CD14-positive monocyte (primary cell): Measurements from ENCODE around the gene NPIPB9. TPM values are rescaled to one million over a fixed set of nuclear protein-coding genes. Genes with fewer than 3 reads are reported as not detected.
"Not testable (repeated sequence)": the region's sequence is repeated elsewhere in the genome, so short reads cannot be mapped to it uniquely, and the experiment has no call there.

Source experiments
- DNase-seq, 3 donors: peaks; one replicate each; pipeline ENCODE4 v3.0.0-alpha.2; 2011 to 2022
- H2AFZ ChIP-seq: 2 replicates; pipeline ENCODE4 v1.6.0; 2012; ENCODE audit warnings: mild to moderate bottlenecking, low read depth, low read length, inconsistent platforms; ENCODE audit not compliant: insufficient read depth, poor library complexity, severe bottlenecking
- H3K27ac ChIP-seq, 2 donors: 1 replicate in 1 of 2; 2 replicates in 1 of 2; pipeline ENCODE4 v1.5.1; 2012 to 2013; ENCODE audit warnings: low read length in 2 of 2, control low read depth in 1 of 2, inconsistent platforms in 1 of 2, low read depth in 1 of 2, mild to moderate bottlenecking in 1 of 2
- H3K27me3 ChIP-seq, 2 donors: one replicate each; pipeline versions ENCODE4 v1.6.0 to v1.6.1; 2011 to 2013; ENCODE audit warnings: low read length in 2 of 2; ENCODE audit not compliant: control insufficient read depth in 2 of 2, insufficient read depth in 2 of 2
- H3K36me3 ChIP-seq, 2 donors: replicated peaks in 1 of 2; 1 replicate in 1 of 2; 2 replicates in 1 of 2; pipeline versions ENCODE4 v1.5.1 to v1.6.1; 2012 to 2013; ENCODE audit warnings: low read length in 2 of 2, control low read depth in 1 of 2, inconsistent platforms in 1 of 2, mild to moderate bottlenecking in 1 of 2; ENCODE audit not compliant: insufficient read depth in 2 of 2, control insufficient read depth in 1 of 2
- H3K4me1 ChIP-seq, 2 donors: 1 replicate in 1 of 2; 2 replicates in 1 of 2; pipeline versions ENCODE4 v1.5.1 to v1.6.1; 2012 to 2013; ENCODE audit warnings: low read length in 2 of 2, control low read depth in 1 of 2, inconsistent platforms in 1 of 2, mild to moderate bottlenecking in 1 of 2, moderate library complexity in 1 of 2; ENCODE audit not compliant: insufficient read depth in 2 of 2, control insufficient read depth in 1 of 2
- H3K4me2 ChIP-seq: replicated peaks from 2 replicates; pipeline ENCODE3; 2012; ENCODE audit warnings: low read length, moderate library complexity, mild to moderate bottlenecking; ENCODE audit not compliant: poor library complexity, severe bottlenecking; ENCODE audit errors: extremely low read depth
- H3K4me3 ChIP-seq, 3 experiments: fragments of 200-600 bp in 1 of 3; sonication (generic) in 1 of 3; replicated peaks in 1 of 3; 1 replicate in 2 of 3; 2 replicates in 1 of 3; pipeline ENCODE4 v1.5.1; 2011 to 2013; ENCODE audit warnings: low read length in 3 of 3, mild to moderate bottlenecking in 3 of 3, control low read depth in 2 of 3, low read depth in 2 of 3, inconsistent platforms in 1 of 3, moderate library complexity in 1 of 3
- H3K79me2 ChIP-seq: 2 replicates; pipeline ENCODE4 v1.6.0; 2012; ENCODE audit warnings: mild to moderate bottlenecking, control low read depth, inconsistent platforms, low read length, moderate library complexity; ENCODE audit not compliant: insufficient read depth
- H3K9ac ChIP-seq: 2 replicates; pipeline ENCODE4 v1.6.0; 2017; ENCODE audit warnings: low read length, mild to moderate bottlenecking; ENCODE audit not compliant: insufficient read depth, poor library complexity, severe bottlenecking
- H3K9me3 ChIP-seq, 2 donors: replicated peaks in 1 of 2; 1 replicate in 1 of 2; 2 replicates in 1 of 2; pipeline versions ENCODE4 v1.5.1 to v1.6.1; 2012 to 2013; ENCODE audit warnings: low read length in 2 of 2, control low read depth in 1 of 2; ENCODE audit not compliant: control insufficient read depth in 1 of 2, insufficient read depth in 1 of 2
- H4K20me1 ChIP-seq: 2 replicates; pipeline ENCODE4 v1.6.0; 2012; ENCODE audit warnings: mild to moderate bottlenecking, low read length, control low read depth, moderate library complexity; ENCODE audit not compliant: insufficient read depth
- H3K27ac Mint-ChIP-seq, 7 donors: one replicate each; pipeline ENCODE4 v1.8.0; 2020; ENCODE audit warnings: mild to moderate bottlenecking in 7 of 7, mixed read lengths in 7 of 7, moderate library complexity in 6 of 7, inconsistent platforms in 2 of 7
- H3K27me3 Mint-ChIP-seq, 3 donors: one replicate each; pipeline ENCODE4 v1.8.0; 2021 to 2022; ENCODE audit warnings: low read depth in 3 of 3, mild to moderate bottlenecking in 3 of 3, mixed read lengths in 3 of 3, moderate library complexity in 3 of 3, inconsistent platforms in 1 of 3
- H3K36me3 Mint-ChIP-seq, 2 donors: one replicate each; pipeline ENCODE4 v1.8.0; 2020; ENCODE audit warnings: mixed read lengths in 2 of 2, inconsistent platforms in 1 of 2, mild to moderate bottlenecking in 1 of 2
- H3K4me1 Mint-ChIP-seq: one replicate; pipeline ENCODE4 v1.8.0; 2020; ENCODE audit warnings: mild to moderate bottlenecking, mixed read lengths
- H3K4me3 Mint-ChIP-seq, 2 donors: one replicate each; pipeline ENCODE4 v1.8.0; 2020; ENCODE audit warnings: mild to moderate bottlenecking in 2 of 2, mixed read lengths in 2 of 2, moderate library complexity in 1 of 2
- H3K9me3 Mint-ChIP-seq, 7 donors: one replicate each; pipeline ENCODE4 v1.8.0; 2020 to 2022; ENCODE audit warnings: mixed read lengths in 7 of 7, mild to moderate bottlenecking in 6 of 7, moderate library complexity in 6 of 7, inconsistent platforms in 2 of 7
- WGBS: methylation state at CpG from one replicate; pipeline ENCODE4 v1.1.5; 2013; ENCODE audit warnings: missing lambda C conversion rate; ENCODE audit not compliant: insufficient coverage; 5-methylcytosine and 5-hydroxymethylcytosine counted together
- intact Hi-C, 2 donors: fragments of 100-400 bp; cut with micrococcal nuclease; formaldehyde crosslinking; loops; one replicate each; pipeline versions ENCODE4 v1.15.0 to v1.15.1; 2023
- polyA minus RNA-seq: library from RNA; depleted of rRNA, polyadenylated mRNA; stranded (reverse); fragments of >200 nt; gene quantifications from 2 replicates; pipeline ENCODE4 v1.2.3, GENCODE V29; 2012
- polyA plus RNA-seq, 3 donors: library from polyadenylated mRNA; depleted of rRNA in 1 of 3; unstranded in 2 of 3; stranded (reverse) in 1 of 3; fragments of 300-500 nt in 2 of 3; fragments of >200 nt in 1 of 3; fragmentation: Illumina TruSeq in 2 of 3; gene quantifications; 1 replicate in 2 of 3; 2 replicates in 1 of 3; pipeline ENCODE4 v1.2.3, GENCODE V29; 2012 to 2021
- total RNA-seq, 12 experiments: library from RNA in 1 of 12; stranded (reverse) in 1 of 12; fragments of 120-200 nt in 1 of 12; gene quantifications; one replicate each; pipeline ENCODE4 v1.2.4 and lab custom pipeline; 2013 to 2026; ENCODE audit warnings: mixed read lengths in 6 of 12, inconsistent platforms in 1 of 12

Gene NPIPB9
- 1.0 TPM for total RNA-seq (2013)
- polyA plus RNA-seq = 1 to 10 TPM in 1 of 3 donors, not detected in 2; 1.4 TPM
- 3.0 TPM in 1 of 2 replicates, not detected in the other for polyA minus RNA-seq
- 0 to 0.17 (median 0.07) reads per million in 11 experiments for total RNA-seq (lab: John Stamatoyannopoulos, UW)

DNA sequence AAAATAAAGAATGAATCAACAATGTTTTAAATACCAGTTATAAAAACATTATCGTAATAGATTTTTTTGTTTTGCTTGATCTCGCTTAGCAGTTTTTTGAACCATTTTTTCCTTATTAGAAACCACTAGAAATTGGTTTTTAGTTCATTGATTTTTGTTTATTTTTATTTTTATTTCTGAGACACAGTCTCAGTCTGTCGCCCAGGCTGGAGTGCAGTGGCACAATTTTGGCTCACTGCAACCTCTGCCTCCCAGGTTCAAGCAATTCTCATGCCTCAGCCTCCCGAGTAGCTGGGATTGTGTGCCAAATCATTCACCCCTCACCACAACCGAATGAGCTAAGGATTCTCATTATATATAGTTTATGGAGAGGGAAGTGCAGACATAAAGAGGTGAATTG, at the start of gene NPIPB9:
Gene NPIPB9 (plus strand): TSS at position 301 of the 400 bp plus-strand sequence.
- H3K4me1 Mint-ChIP-seq, H3K9me3 ChIP-seq, H3K27me3 ChIP-seq, H3K36me3 Mint-ChIP-seq, H3K27ac ChIP-seq, H3K4me1 ChIP-seq, DNase-seq, H3K9ac ChIP-seq, H4K20me1 ChIP-seq, H3K4me3 ChIP-seq, intact Hi-C loops, H3K4me2 ChIP-seq, H3K27me3 Mint-ChIP-seq, H3K9me3 Mint-ChIP-seq, H3K79me2 ChIP-seq, H3K4me3 Mint-ChIP-seq, H3K36me3 ChIP-seq, H3K27ac Mint-ChIP-seq, H2AFZ ChIP-seq: not testable (repeated sequence)
- WGBS = no CpG with 5 or more reads among the region's 5 CpGs

DNA sequence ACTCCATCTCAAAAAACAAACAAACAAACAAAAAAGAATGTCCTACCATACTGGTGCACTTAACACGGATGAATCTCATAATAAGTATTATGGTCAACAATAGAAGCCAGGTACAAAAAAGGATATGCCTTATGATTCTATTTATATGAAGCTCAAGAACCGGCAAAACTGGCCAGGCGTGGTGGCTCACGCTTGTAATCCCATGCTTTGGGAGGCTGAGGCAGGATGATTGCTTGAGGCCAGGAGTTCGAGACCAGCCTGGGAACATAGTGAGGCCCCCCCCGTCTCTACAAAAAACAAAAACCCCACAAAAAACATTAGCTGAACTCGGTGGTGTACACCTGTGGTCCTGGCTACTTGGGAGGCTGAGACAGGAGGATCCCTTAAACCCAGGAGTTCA, 47.3 kb upstream of the NPIPB9 start:
- H3K4me3 Mint-ChIP-seq, H3K9me3 Mint-ChIP-seq, H3K27ac Mint-ChIP-seq, intact Hi-C loops, H3K27ac ChIP-seq, H3K27me3 Mint-ChIP-seq, H3K36me3 Mint-ChIP-seq, H3K27me3 ChIP-seq, H3K4me2 ChIP-seq, H3K4me1 Mint-ChIP-seq, H3K9ac ChIP-seq, H3K79me2 ChIP-seq, H3K4me3 ChIP-seq, H3K9me3 ChIP-seq, DNase-seq, H3K36me3 ChIP-seq, H2AFZ ChIP-seq, H4K20me1 ChIP-seq, H3K4me1 ChIP-seq: not testable (repeated sequence)
- WGBS = no CpG with 5 or more reads among the region's 7 CpGs

DNA sequence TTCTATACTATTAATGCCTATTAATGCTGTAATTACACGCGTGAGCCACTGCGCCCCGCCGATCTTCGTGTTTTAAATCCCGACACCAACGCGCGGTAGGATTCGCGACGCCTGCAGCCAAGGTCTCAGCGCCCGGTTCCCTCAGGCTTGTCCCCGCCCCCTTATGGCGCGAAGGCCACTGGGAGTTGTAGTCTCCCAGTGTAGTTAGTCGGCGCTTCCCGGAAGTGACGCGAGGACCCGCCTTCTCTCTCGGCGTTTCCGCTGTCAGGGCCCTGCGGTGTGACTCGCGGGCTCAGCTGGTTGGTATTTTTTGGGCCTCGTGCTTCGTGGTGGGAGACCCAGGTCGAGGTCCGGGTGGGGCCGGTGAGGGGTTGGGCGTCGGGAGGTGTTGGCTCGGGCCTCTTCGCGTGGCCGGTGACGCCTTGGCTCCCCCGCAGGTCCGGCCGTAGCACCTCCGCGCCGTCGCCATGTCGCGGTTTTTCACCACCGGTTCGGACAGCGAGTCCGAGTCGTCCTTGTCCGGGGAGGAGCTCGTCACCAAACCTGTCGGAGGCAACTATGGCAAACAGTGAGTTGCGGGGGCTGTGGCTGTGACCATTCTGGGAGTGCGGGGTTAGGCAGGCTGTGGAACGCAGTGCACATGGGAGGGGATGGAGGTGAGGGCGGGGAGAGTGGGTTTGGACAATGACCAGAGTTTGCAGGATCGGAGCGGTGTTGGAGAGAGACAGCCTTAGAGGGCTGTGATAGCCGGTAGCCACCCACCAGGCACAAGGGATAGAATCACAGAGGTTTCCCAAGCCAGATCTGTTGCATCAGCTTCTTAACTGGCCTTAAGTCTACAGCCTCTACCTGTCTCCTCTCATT, 40.1 kb upstream of the NPIPB9 start, which contains the start of gene EIF3C:
Gene EIF3C (plus strand): TSS at position 245 of the 864 bp plus-strand sequence. CDS start 223 bp downstream, at position 468.
- H3K36me3 Mint-ChIP-seq, DNase-seq, H3K4me3 ChIP-seq, H3K36me3 ChIP-seq, H3K79me2 ChIP-seq, H2AFZ ChIP-seq, H4K20me1 ChIP-seq, H3K27me3 Mint-ChIP-seq, H3K27me3 ChIP-seq, intact Hi-C loops, H3K4me1 ChIP-seq, H3K9me3 ChIP-seq, H3K4me1 Mint-ChIP-seq, H3K27ac ChIP-seq, H3K4me2 ChIP-seq, H3K9me3 Mint-ChIP-seq, H3K9ac ChIP-seq: not testable (repeated sequence)
- WGBS = no CpG with 5 or more reads among the region's 66 CpGs
- Mint-ChIP-seq H3K27ac (peak within 1 kb of the TSS in 1 of 7 donors; percentile 74), H3K4me3 (peak within 1 kb of the TSS in 1 of 2 donors; percentile 50)

DNA sequence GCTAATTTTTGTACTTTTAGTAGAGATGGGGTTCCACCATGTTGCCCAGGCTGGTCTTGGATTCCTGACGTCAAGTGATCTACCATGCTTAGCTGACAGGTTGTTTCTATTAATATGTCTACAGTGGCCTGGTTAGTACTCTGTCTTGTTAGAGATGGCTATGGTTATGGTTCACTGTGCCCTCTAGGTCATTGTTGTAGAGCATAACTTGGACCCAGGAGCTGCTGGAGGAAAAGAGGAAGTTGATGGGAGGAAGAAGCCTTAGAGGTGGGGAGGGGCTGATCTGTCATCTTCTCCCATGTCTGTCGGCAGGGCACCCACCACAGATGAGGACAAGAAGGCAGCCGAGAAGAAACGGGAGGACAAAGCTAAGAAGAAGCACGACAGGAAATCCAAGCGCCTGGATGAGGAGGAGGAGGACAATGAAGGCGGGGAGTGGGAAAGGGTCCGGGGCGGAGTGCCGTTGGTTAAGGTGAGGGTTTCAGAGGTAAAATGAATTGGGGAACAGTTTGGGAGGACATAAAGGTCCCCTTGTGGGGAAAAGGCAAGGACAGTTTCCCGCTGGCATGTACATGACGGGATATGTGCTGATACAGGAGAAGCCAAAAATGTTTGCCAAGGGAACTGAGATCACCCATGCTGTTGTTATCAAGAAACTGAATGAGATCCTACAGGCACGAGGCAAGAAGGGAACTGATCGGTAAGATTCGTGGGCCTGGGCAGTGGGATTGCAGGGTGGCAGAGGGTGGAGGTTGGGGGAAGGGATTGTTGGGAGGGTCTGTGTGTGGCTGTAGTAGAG, 28.5 kb upstream of the NPIPB9 start:
- peak overlapping the region in 1 of 7 donors; percentile 54 for H3K27ac Mint-ChIP-seq

More for the DNA sequence above, 28.5 kb upstream of the NPIPB9 start:
- H2AFZ ChIP-seq, H3K9me3 Mint-ChIP-seq, H3K36me3 ChIP-seq, H3K36me3 Mint-ChIP-seq, intact Hi-C loops, DNase-seq, H3K27ac ChIP-seq, H3K4me1 ChIP-seq, H3K27me3 ChIP-seq, H3K4me2 ChIP-seq, H3K79me2 ChIP-seq, H3K4me1 Mint-ChIP-seq, H3K9ac ChIP-seq, H3K9me3 ChIP-seq, H3K27me3 Mint-ChIP-seq, H4K20me1 ChIP-seq, H3K4me3 Mint-ChIP-seq, H3K4me3 ChIP-seq: not testable (repeated sequence)
- 90% methylated on average over 6 of the region's 15 CpGs for WGBS
